Activated CD4-positive, alpha-beta T cell treated with anti-CD3 and anti-CD28 coated beads, Interleukin-2, amount 10 ng/mL, durations not matched to agents 7 days and 5 days (primary cell): ENCODE results near the gene ANGPTL7. TPM values are rescaled to one million over a fixed set of nuclear protein-coding genes. Genes with fewer than 3 reads are reported as not detected.
"Not testable (repeated sequence)": the region's sequence is repeated elsewhere in the genome, so short reads cannot be mapped to it uniquely, and the experiment has no call there.

Experiments
- CTCF ChIA-PET: fragments of 350-600 bp; sonication (Branson Sonifier 250); formaldehyde crosslinking; loops from one replicate; lab custom pipeline; 2021; ENCODE audit warnings: antibody characterized with exemption; lab: Charles Lee
- POLR2A ChIA-PET: fragments of 350-600 bp; sonication (Branson Sonifier 250); formaldehyde crosslinking; loops from one replicate; lab custom pipeline; 2021; ENCODE audit warnings: antibody characterized with exemption; lab: Charles Lee
- DNase-seq: peaks from one replicate; pipeline ENCODE4 v3.0.0-alpha.2; 2020
- H3K27ac Mint-ChIP-seq: one replicate; pipeline ENCODE4 v1.8.0; 2021; ENCODE audit warnings: mild to moderate bottlenecking, moderate library complexity, mixed read lengths
- H3K27me3 Mint-ChIP-seq: one replicate; pipeline ENCODE4 v1.8.0; 2021; ENCODE audit warnings: mixed read lengths
- H3K36me3 Mint-ChIP-seq: one replicate; pipeline ENCODE4 v1.8.0; 2021; ENCODE audit warnings: low read depth, mixed read lengths
- H3K4me1 Mint-ChIP-seq: one replicate; pipeline ENCODE4 v1.8.0; 2021; ENCODE audit warnings: mixed read lengths
- H3K4me3 Mint-ChIP-seq: one replicate; pipeline ENCODE4 v1.8.0; 2021; ENCODE audit warnings: mild to moderate bottlenecking, moderate library complexity, mixed read lengths
- H3K9me3 Mint-ChIP-seq: one replicate; pipeline ENCODE4 v1.8.0; 2021; ENCODE audit warnings: mixed read lengths
- total RNA-seq, 2 experiments: library from RNA; stranded (reverse); gene quantifications; one replicate each; pipeline ENCODE4 v1.2.3, GENCODE V29; 2021

ANGPTL7 gene
- total RNA-seq, 2 experiments from 2014 or later, result not detected

DNA sequence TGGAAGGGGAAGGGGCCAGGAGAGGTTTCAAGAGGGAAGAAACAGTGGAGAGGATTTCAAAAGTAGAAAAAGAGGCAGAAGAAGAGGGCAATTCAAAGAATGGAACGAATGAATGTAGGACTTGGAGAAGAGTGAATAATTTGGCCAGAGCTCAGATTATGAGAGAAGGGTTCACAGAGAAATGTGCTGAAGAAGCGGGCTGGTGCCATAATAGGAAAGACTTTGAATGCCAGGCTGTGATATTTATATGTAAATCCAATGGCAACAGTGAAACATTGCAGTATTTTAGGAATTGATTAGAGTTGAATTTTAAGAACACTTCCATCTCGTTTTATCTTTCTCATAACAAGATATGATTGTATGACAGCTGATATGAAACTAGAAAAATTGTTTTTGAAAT, 36.0 kb upstream of the ANGPTL7 start:
- Mint-ChIP-seq H3K4me3 (no peak overlapping the region), H3K27ac (no peak overlapping the region), H3K27me3 (no peaks in the 10 kb centered on the region), H3K36me3 (peaks cover 15% of the 10 kb centered on the region), H3K9me3 (no peaks in the 10 kb centered on the region), H3K4me1 (peaks cover 7% of the 10 kb centered on the region)
- POLR2A ChIA-PET, result no interaction called here
- CTCF ChIA-PET, result interaction anchor here (0.6 kb wide), 1 partner anchor 77 kb away, joined by 4 read pairs; no protein-coding TSS in a partner anchor
- DNase-seq, result no peak

DNA sequence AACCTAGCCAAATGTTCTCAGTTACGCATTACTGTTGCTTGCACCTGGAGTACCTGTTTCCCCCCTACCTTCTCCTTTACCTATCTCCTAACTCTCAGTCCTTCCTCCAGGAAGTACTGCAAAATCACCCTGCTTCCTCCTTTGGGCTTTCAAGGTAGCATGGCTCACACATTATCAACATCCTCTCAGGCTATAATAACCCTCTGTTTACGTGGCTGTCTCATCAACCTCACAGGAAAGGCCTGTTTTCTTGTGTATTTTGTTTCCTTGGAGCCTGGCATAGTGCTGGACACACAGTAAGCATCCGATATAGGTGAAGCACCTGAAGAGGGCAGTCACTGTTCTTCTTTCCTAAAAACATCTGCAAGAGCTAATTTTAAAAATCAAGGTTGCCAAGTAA, 32.7 kb upstream of the ANGPTL7 start:
- POLR2A ChIA-PET, result no interaction called here
- Mint-ChIP-seq H3K27ac (no peak overlapping the region), H3K36me3 (peaks cover 16% of the 10 kb centered on the region), H3K27me3 (no peaks in the 10 kb centered on the region), H3K4me1 (peaks cover 9% of the 10 kb centered on the region), H3K9me3 (no peaks in the 10 kb centered on the region), H3K4me3 (no peak overlapping the region)
- CTCF ChIA-PET, result interaction anchor here (0.6 to 1.5 kb wide), 3 partner anchors 19 to 93 kb away, joined by 3 to 4 read pairs (median 3); no protein-coding TSS in a partner anchor
- DNase-seq, result no peak

GRCh38 chr1:11156963-11157362, 32.2 kb upstream of the ANGPTL7 start:
- no peak for DNase-seq
- Mint-ChIP-seq H3K4me1 (peaks cover 9% of the 10 kb centered on the region), H3K27ac (no peak overlapping the region), H3K4me3 (no peak overlapping the region), H3K36me3 (peaks cover 21% of the 10 kb centered on the region), H3K27me3 (no peaks in the 10 kb centered on the region), H3K9me3 (no peaks in the 10 kb centered on the region)
- ChIA-PET CTCF (interaction anchor here (0.6 to 1.5 kb wide), 3 partner anchors 20 to 93 kb away, joined by 3 to 4 read pairs (median 3); no protein-coding TSS in a partner anchor), POLR2A (no interaction called here)

- DNase-seq, result no peak
- Mint-ChIP-seq H3K4me1 (peaks cover 9% of the 10 kb centered on the region), H3K4me3 (no peak overlapping the region), H3K27ac (no peak overlapping the region), H3K36me3 (peaks cover 25% of the 10 kb centered on the region), H3K9me3 (no peaks in the 10 kb centered on the region), H3K27me3 (no peaks in the 10 kb centered on the region)
- CTCF ChIA-PET, result interaction anchor here (1.2 to 1.5 kb wide), 2 partner anchors 20 to 94 kb away, joined by 3 read pairs; no protein-coding TSS in a partner anchor
- POLR2A ChIA-PET, result no interaction called here
Observed at GRCh38 chr1:11157394-11157793, 31.8 kb upstream of the ANGPTL7 start.

- Mint-ChIP-seq H3K9me3 (no peaks in the 10 kb centered on the region), H3K27ac (no peak overlapping the region), H3K27me3 (no peaks in the 10 kb centered on the region), H3K36me3 (peaks cover 28% of the 10 kb centered on the region), H3K4me3 (no peak overlapping the region), H3K4me1 (peaks cover 9% of the 10 kb centered on the region)
- no peak for DNase-seq
- ChIA-PET POLR2A (no interaction called here), CTCF (interaction anchor here (1.2 to 1.5 kb wide), 2 partner anchors 21 to 94 kb away, joined by 3 read pairs; no protein-coding TSS in a partner anchor)
Observed at GRCh38 chr1:11157867-11158266, 31.3 kb upstream of the ANGPTL7 start.

DNA sequence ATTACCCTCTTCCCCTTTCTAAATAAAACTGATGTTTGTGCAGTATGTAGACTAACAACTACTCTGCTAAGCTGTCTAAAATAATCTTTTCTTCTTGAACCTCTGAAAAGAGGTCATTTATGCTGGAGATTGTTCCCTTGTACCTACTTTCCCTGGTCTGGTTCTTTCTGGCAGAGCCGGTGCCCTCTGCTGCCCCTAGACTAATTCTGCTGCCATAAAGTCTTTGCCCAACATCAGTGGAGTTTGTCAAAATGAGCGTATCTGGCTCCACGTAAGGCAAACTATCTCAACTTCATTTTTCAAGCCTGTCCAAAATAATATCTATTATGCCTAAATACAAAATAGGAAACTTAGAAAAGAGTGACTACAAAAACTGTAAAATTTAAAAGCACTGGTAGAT, 30.9 kb upstream of the ANGPTL7 start:
- no peak overlapping the region for H3K4me3 Mint-ChIP-seq
- no peaks in the 10 kb centered on the region for H3K27me3 Mint-ChIP-seq
- ChIA-PET POLR2A (no interaction called here), CTCF (interaction anchor here (1.2 kb wide), 1 partner anchor 22 kb away, joined by 3 read pairs; no protein-coding TSS in a partner anchor)
- H3K9me3 Mint-ChIP-seq, result no peaks in the 10 kb centered on the region
- no peak for DNase-seq
- H3K36me3 Mint-ChIP-seq, result peaks cover 26% of the 10 kb centered on the region
- H3K27ac Mint-ChIP-seq, result no peak overlapping the region
- H3K4me1 Mint-ChIP-seq, result peaks cover 9% of the 10 kb centered on the region

- Mint-ChIP-seq H3K9me3 (no peaks in the 10 kb centered on the region), H3K4me1 (peaks cover 9% of the 10 kb centered on the region), H3K27ac (no peak overlapping the region), H3K4me3 (no peak overlapping the region), H3K36me3 (peaks cover 27% of the 10 kb centered on the region), H3K27me3 (no peaks in the 10 kb centered on the region)
- CTCF ChIA-PET, result interaction anchor here (0.7 to 1.2 kb wide), 2 partner anchors 22 to 532 kb away, joined by 3 to 4 read pairs; no protein-coding TSS in a partner anchor
- DNase-seq, result no peak
- POLR2A ChIA-PET, result no interaction called here
Observed at GRCh38 chr1:11158720-11159321, 30.3 kb upstream of the ANGPTL7 start.

GRCh38 chr1:11162752-11163151, 26.4 kb upstream of the ANGPTL7 start:
- H3K9me3 Mint-ChIP-seq, H3K27me3 Mint-ChIP-seq, H3K27ac Mint-ChIP-seq, H3K4me1 Mint-ChIP-seq, POLR2A ChIA-PET, CTCF ChIA-PET, DNase-seq, H3K4me3 Mint-ChIP-seq: not testable (repeated sequence)
- peaks cover 43% of the 10 kb centered on the region for H3K36me3 Mint-ChIP-seq

DNA sequence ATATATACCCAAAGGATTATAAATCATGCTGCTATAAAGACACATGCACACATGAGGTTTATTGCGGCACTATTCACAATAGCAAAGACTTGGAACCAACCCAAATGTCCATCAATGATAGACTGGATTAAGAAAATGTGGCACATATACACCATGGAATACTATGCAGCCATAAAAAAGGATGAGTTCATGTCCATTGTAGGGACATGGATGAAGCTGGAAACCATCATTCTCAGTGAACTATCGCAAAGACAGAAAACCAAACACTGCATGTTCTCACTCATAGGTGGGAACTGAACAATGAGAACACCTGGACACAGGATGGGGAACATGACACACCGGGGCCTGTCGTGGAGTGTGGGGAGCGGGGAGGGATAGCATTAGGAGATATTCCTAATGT, 22.4 kb upstream of the ANGPTL7 start:
- CTCF ChIA-PET, H3K4me1 Mint-ChIP-seq, H3K27ac Mint-ChIP-seq, POLR2A ChIA-PET, DNase-seq, H3K27me3 Mint-ChIP-seq, H3K4me3 Mint-ChIP-seq, H3K9me3 Mint-ChIP-seq: not testable (repeated sequence)
- H3K36me3 Mint-ChIP-seq, result peaks cover 36% of the 10 kb centered on the region

GRCh38 chr1:11168731-11169130, 20.4 kb upstream of the ANGPTL7 start:
- H3K36me3 Mint-ChIP-seq, result peaks cover 24% of the 10 kb centered on the region
- H3K27ac Mint-ChIP-seq, result no peak overlapping the region
- DNase-seq, result no peak
- CTCF ChIA-PET, result interaction anchor here (0.5 to 1.2 kb wide), 3 partner anchors 12 to 204 kb away, joined by 3 to 4 read pairs (median 4); no protein-coding TSS in a partner anchor
- POLR2A ChIA-PET, result interaction anchor here (0.6 kb wide), 1 partner anchor 313 kb away, joined by 3 read pairs; no protein-coding TSS in a partner anchor
- no peaks in the 10 kb centered on the region for H3K27me3 Mint-ChIP-seq
- H3K4me1 Mint-ChIP-seq, result no peaks in the 10 kb centered on the region
- H3K9me3 Mint-ChIP-seq, result no peaks in the 10 kb centered on the region
- no peak overlapping the region for H3K4me3 Mint-ChIP-seq

DNA sequence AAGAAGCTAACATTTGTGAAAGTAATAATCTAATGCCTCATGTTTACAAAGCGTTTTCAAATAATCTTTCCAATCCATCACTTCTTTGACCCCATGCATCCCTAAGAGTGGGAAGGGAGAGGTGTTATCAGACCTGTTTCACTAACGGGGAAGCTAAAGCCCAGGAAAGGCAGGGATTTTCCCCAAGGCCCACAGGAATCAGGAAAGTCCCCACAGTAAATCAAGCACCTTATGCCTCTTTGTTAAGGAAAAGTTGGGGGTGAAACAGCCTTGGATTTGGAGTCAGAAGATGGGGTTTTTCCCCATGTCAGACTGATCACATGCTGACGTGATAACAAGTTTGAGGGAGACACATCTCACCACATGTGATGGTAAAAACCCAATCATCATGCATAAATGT, 20.0 kb upstream of the ANGPTL7 start:
- Mint-ChIP-seq H3K27me3 (no peaks in the 10 kb centered on the region), H3K27ac (no peak overlapping the region), H3K4me1 (no peaks in the 10 kb centered on the region), H3K9me3 (no peaks in the 10 kb centered on the region), H3K36me3 (peaks cover 24% of the 10 kb centered on the region), H3K4me3 (no peak overlapping the region)
- POLR2A ChIA-PET, result interaction anchor here (0.6 kb wide), 1 partner anchor 314 kb away, joined by 3 read pairs; no protein-coding TSS in a partner anchor
- no peak for DNase-seq
- CTCF ChIA-PET, result interaction anchor here (0.5 to 1.2 kb wide), 4 partner anchors 9 to 203 kb away, joined by 3 to 4 read pairs (median 4); no protein-coding TSS in a partner anchor

DNA sequence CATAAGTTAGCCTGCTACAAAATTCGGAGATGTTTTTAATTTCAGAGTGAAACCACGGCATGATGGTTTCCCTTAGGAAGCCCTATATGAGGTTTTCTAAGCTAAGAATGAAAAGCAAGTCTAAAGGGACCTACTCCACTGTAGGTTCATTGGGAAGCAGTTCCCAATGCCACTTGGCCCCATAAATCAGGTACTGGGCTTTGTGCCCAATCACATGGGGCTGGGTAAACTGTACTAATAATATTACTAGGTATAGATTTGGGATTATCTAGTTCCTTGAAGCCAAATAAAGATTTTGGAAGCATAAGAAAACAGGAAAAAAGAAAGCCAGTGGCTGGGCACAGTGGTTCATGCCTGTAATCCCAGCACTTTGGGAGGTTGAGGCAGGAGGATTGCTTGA, 19.1 kb upstream of the ANGPTL7 start:
- ChIA-PET CTCF (interaction anchor here (0.5 to 1.1 kb wide), 2 partner anchors 8 to 326 kb away, joined by 3 read pairs; no protein-coding TSS in a partner anchor), POLR2A (no interaction called here)
- no peak overlapping the region for H3K27ac Mint-ChIP-seq

DNA sequence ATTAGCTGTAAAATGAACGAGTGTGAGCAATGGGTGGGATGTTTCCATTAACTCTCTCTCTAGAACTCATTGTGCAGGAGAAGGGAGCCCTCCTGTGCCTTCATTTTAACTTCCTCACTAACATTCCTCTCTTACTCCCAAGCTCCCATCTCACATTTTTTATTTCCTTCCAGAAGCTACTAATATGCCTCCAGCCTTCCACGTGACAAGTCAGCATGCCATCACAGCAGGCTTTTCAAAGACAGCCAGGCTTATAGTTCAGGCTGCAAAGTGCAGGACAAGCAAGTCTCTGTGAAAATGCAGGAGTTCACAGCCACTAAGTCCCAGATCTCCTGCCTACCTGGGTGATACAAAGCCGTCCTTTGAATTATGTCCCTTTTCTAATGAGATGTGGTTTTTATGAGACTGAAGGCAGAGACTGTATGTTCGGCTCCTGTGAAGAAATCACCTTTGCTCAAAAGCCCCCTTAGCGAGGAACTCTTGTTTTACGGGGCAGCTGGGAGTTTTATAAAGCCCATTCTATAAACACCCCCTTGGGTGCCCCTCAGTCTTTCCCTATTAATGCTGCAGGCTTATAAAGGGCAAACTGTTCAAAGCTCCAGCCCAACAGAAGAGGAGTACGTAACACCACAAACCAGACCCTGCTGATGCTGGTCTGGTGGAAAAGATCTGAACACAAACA, 14.8 kb upstream of the ANGPTL7 start:
- Mint-ChIP-seq H3K27ac (no peak overlapping the region), H3K4me1 (no peaks in the 10 kb centered on the region), H3K36me3 (peaks cover 2% of the 10 kb centered on the region), H3K9me3 (no peaks in the 10 kb centered on the region), H3K4me3 (no peak overlapping the region), H3K27me3 (no peaks in the 10 kb centered on the region)
- ChIA-PET CTCF (interaction anchor here (1.6 kb wide), 1 partner anchor 15 kb away, joined by 3 read pairs; the partner anchor contains the start of gene ANGPTL7), POLR2A (no interaction called here)
- DNase-seq, result no peak

More for the DNA sequence above, 19.1 kb upstream of the ANGPTL7 start:
- no peak overlapping the region for H3K4me3 Mint-ChIP-seq
- H3K4me1 Mint-ChIP-seq, result no peaks in the 10 kb centered on the region
- no peaks in the 10 kb centered on the region for H3K27me3 Mint-ChIP-seq
- no peaks in the 10 kb centered on the region for H3K9me3 Mint-ChIP-seq
- DNase-seq, result no peak
- peaks cover 15% of the 10 kb centered on the region for H3K36me3 Mint-ChIP-seq
